Measurements from ENCODE around the gene AKR7A2. TPM values are rescaled to one million over a fixed set of nuclear protein-coding genes. Genes with fewer than 3 reads are reported as not detected.

Gene AKR7A2
- polyA plus RNA-seq, 1 experiment, result 47.5 TPM

- Histone ChIP-seq H3K27ac (ENCODE audit: low read depth, low read length) (no peak overlapping the region), H3K27me3 (ENCODE audit: control insufficient read depth, insufficient read depth, low read length) (no peaks in the 10 kb centered on the region), H3K9me3 (ENCODE audit: control insufficient read depth, insufficient read depth, low read length) (no peaks in the 10 kb centered on the region; the same call in 1 of the 2 replicates), H3K4me3 (ENCODE audit: low read depth, low read length) (no peak overlapping the region)
- TF ChIP-seq, protein P1, sequence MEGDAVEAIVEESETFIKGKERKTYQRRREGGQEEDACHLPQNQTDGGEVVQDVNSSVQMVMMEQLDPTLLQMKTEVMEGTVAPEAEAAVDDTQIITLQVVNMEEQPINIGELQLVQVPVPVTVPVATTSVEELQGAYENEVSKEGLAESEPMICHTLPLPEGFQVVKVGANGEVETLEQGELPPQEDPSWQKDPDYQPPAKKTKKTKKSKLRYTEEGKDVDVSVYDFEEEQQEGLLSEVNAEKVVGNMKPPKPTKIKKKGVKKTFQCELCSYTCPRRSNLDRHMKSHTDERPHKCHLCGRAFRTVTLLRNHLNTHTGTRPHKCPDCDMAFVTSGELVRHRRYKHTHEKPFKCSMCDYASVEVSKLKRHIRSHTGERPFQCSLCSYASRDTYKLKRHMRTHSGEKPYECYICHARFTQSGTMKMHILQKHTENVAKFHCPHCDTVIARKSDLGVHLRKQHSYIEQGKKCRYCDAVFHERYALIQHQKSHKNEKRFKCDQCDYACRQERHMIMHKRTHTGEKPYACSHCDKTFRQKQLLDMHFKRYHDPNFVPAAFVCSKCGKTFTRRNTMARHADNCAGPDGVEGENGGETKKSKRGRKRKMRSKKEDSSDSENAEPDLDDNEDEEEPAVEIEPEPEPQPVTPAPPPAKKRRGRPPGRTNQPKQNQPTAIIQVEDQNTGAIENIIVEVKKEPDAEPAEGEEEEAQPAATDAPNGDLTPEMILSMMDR (IDR thresholded peaks at IDR 0.05; ENCODE audit: low read depth, low read length), result no peak
- ChIA-PET POLR2A (no interaction called here), CTCF (interaction anchor here (0.6 kb wide), 1 partner anchor 22 kb away, joined by 3 read pairs; no protein-coding TSS in a partner anchor)
- no peak for DNase-seq (ENCODE audit: low read depth, low spot score)
These were observed 7.3 kb upstream of the AKR7A2 start for GRCh38 chr1:19319196-19319595.

DNA sequence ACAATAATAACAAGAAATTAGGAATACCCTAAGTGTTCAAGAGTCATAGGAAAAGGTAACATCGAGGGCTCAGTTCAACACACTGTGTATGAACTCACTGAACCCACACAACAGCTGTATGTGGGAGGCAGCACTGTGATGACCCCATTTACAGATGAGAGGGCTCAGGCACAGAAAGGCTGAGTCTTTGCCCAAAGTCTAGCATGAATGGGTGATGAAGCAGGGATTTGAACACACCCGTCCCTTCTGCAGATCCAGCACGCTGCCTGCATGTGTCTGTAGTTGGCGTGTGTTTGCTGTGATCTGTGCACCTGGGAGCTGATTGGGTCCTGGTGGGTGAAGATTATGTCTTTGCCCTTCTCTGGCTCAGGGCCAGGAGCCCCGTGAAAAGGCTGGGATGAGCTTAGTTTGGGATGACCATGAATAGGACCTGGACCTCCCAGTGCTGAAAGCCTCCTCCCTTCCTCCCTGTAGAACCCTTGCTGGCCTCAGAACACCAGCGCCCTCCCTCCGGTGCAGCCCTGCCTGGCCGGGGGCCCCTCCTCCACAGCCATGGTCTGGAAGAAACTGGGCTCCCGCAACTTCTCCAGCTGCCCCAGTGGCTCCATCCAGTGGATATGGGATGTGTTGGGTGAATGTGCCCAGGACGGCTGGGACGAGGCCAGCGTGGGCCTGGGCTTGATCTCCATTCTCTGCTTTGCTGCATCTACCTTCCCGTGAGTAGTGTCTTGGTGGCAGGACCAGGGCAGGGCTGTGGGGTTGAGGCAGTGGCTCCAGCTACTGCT lies 5.4 kb upstream of the AKR7A2 start:
- no peaks in the 10 kb centered on the region; the same call in 1 of the 2 replicates for H3K9me3 ChIP-seq (ENCODE audit: control insufficient read depth, insufficient read depth, low read length)
- H3K4me3 ChIP-seq (ENCODE audit: low read depth, low read length), result no peak overlapping the region
- ChIA-PET POLR2A (no interaction called here), CTCF (no interaction called here)
- DNase-seq (ENCODE audit: low read depth, low spot score), result no peak
- no peaks in the 10 kb centered on the region for H3K27me3 ChIP-seq (ENCODE audit: control insufficient read depth, insufficient read depth, low read length)
- TF ChIP-seq, protein P1 (IDR thresholded peaks at IDR 0.05; ENCODE audit: low read depth, low read length), result no peak
- H3K27ac ChIP-seq (ENCODE audit: low read depth, low read length), result no peak overlapping the region

- no peak for DNase-seq (ENCODE audit: low read depth, low spot score)
- no peak overlapping the region for H3K4me3 ChIP-seq (ENCODE audit: low read depth, low read length)
- TF ChIP-seq, protein P1 (IDR thresholded peaks at IDR 0.05; ENCODE audit: low read depth, low read length), result no peak
- no peaks in the 10 kb centered on the region for H3K27me3 ChIP-seq (ENCODE audit: control insufficient read depth, insufficient read depth, low read length)
- POLR2A ChIA-PET, result no interaction called here
- CTCF ChIA-PET, result interaction anchor here (1.3 kb wide), 1 partner anchor 25 kb away, joined by 3 read pairs; no protein-coding TSS in a partner anchor
- H3K27ac ChIP-seq (ENCODE audit: low read depth, low read length), result peak overlapping the region; percentile 65
- no peaks in the 10 kb centered on the region; the same call in 1 of the 2 replicates for H3K9me3 ChIP-seq (ENCODE audit: control insufficient read depth, insufficient read depth, low read length)
These were observed 3.6 kb upstream of the AKR7A2 start for GRCh38 chr1:19315378-19316198.

- H3K27me3 ChIP-seq (ENCODE audit: control insufficient read depth, insufficient read depth, low read length), result no peaks in the 10 kb centered on the region
- TF ChIP-seq, protein P1 (IDR thresholded peaks at IDR 0.05; ENCODE audit: low read depth, low read length), result no peak
- no peak overlapping the region for H3K27ac ChIP-seq (ENCODE audit: low read depth, low read length)
- no peak for DNase-seq (ENCODE audit: low read depth, low spot score)
- no peak overlapping the region for H3K4me3 ChIP-seq (ENCODE audit: low read depth, low read length)
- no peaks in the 10 kb centered on the region; the same call in 1 of the 2 replicates for H3K9me3 ChIP-seq (ENCODE audit: control insufficient read depth, insufficient read depth, low read length)
- ChIA-PET CTCF (interaction anchor here (1.3 kb wide), 1 partner anchor 27 kb away, joined by 3 read pairs; no protein-coding TSS in a partner anchor), POLR2A (no interaction called here)
These were observed 2.3 kb upstream of the AKR7A2 start for GRCh38 chr1:19313961-19314882.
